Peyer's patch (tissue), 4 donors: Measurements from ENCODE around the gene PTPRM. TPM values are rescaled to one million over a fixed set of nuclear protein-coding genes. Genes with fewer than 3 reads are reported as not detected.

Experiments used
- DNase-seq, 3 donors: peaks; one replicate each; pipeline ENCODE4 v3.0.0-alpha.2; 2017 to 2019
- H3K27ac ChIP-seq, 4 donors: fragments of 200-600 bp; sonication (generic); one replicate each; pipeline ENCODE4 v1.5.1; 2016 to 2019
- H3K27me3 ChIP-seq, 2 donors: fragments of 200-600 bp; sonication (generic); one replicate each; pipeline ENCODE4 v1.5.1; 2019
- H3K36me3 ChIP-seq, 3 donors: fragments of 200-600 bp; sonication (generic); one replicate each; pipeline ENCODE4 v1.5.1; 2016 to 2019
- H3K4me1 ChIP-seq, 4 donors: fragments of 200-600 bp; sonication (generic); one replicate each; pipeline ENCODE4 v1.5.1; 2016 to 2019
- H3K4me3 ChIP-seq, 4 donors: fragments of 200-600 bp; sonication (generic); 1 replicate in 3 of 4; 2 replicates in 1 of 4; pipeline ENCODE4 v1.5.1; 2016 to 2019; ENCODE audit warnings: mild to moderate bottlenecking in 1 of 4
- H3K9me3 ChIP-seq, 4 donors: fragments of 200-600 bp; sonication (generic); one replicate each; pipeline ENCODE4 v1.5.1; 2016 to 2019; ENCODE audit warnings: mild to moderate bottlenecking in 1 of 4
- CTCF ChIP-seq, 6 experiments: fragments of 450-650 bp in 4 of 6; fragments of 200-600 bp in 2 of 6; sonication (generic) in 1 of 6; IDR thresholded peaks; one replicate each; pipeline ENCODE4 v1.5.1; 2017 to 2019; ENCODE audit warnings: antibody characterized with exemption in 6 of 6, mild to moderate bottlenecking in 3 of 6, moderate library complexity in 1 of 6
- POLR2A ChIP-seq, 2 donors: fragments of 450-650 bp; IDR thresholded peaks; one replicate each; pipeline ENCODE4 v1.5.1; 2017; ENCODE audit warnings: antibody characterized with exemption in 2 of 2, mild to moderate bottlenecking in 2 of 2, moderate library complexity in 2 of 2
- total RNA-seq, 4 donors: library from RNA; depleted of rRNA; stranded (reverse); fragments of >200 nt; gene quantifications; one replicate each; pipeline ENCODE4 v1.1.0, GENCODE V29; 2016

The PTPRM gene
- total RNA-seq, 4 donors from 2014 or later = 39.6 to 211 (median 80.3) TPM

DNA sequence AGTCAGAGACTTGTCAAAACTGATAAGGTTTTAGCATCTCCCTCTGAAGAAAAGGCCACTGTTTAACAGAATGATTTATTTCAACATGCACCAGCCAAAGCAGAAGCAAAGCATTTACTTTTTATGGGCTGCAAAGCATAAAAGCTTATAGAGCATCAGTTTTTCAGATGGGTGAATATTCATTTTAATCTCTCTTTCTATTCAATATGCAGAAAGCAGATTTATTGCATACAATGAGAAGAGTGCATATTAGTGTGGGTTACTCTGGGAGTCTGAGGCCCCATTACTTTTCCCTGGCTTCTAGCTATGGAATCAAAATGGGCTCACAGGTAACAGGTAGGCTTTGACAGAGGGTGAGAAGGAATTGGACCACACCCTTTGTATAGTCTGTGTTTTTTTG, 9.0 kb downstream of the PTPRM start:
- DNase-seq = no peak
- H3K9me3 ChIP-seq = no peaks in the 10 kb centered on the region
- H3K4me3 ChIP-seq = no peak overlapping the region
- H3K27me3 ChIP-seq = no peaks in the 10 kb centered on the region
- TF ChIP-seq POLR2A (IDR thresholded peaks at IDR 0.05) (no peak), CTCF (IDR thresholded peaks at IDR 0.05) (no peak)
- no peaks in the 10 kb centered on the region for H3K4me1 ChIP-seq
- no peaks in the 10 kb centered on the region for H3K36me3 ChIP-seq
- H3K27ac ChIP-seq = no peak overlapping the region

GRCh38 chr18:7576685-7577084, 9.6 kb downstream of the PTPRM start:
- H3K4me1 ChIP-seq = no peaks in the 10 kb centered on the region
- TF ChIP-seq POLR2A (IDR thresholded peaks at IDR 0.05) (no peak), CTCF (IDR thresholded peaks at IDR 0.05) (no peak)
- H3K27ac ChIP-seq = no peak overlapping the region
- no peaks in the 10 kb centered on the region for H3K27me3 ChIP-seq
- H3K36me3 ChIP-seq = no peaks in the 10 kb centered on the region
- no peaks in the 10 kb centered on the region for H3K9me3 ChIP-seq
- no peak for DNase-seq
- H3K4me3 ChIP-seq = no peak overlapping the region

- H3K36me3 ChIP-seq = no peaks in the 10 kb centered on the region
- no peaks in the 10 kb centered on the region for H3K4me1 ChIP-seq
- H3K27ac ChIP-seq = no peak overlapping the region
- no peak for TF ChIP-seq CTCF (IDR thresholded peaks at IDR 0.05)
- no peak for TF ChIP-seq POLR2A (IDR thresholded peaks at IDR 0.05)
- H3K9me3 ChIP-seq = no peaks in the 10 kb centered on the region
- no peak for DNase-seq
- no peak overlapping the region for H3K4me3 ChIP-seq
- no peaks in the 10 kb centered on the region for H3K27me3 ChIP-seq
Measured at GRCh38 chr18:7577706-7578105, 10.6 kb downstream of the PTPRM start.

- TF ChIP-seq POLR2A (IDR thresholded peaks at IDR 0.05) (no peak), CTCF (IDR thresholded peaks at IDR 0.05) (no peak)
- Histone ChIP-seq H3K36me3 (no peaks in the 10 kb centered on the region), H3K4me3 (no peak overlapping the region), H3K9me3 (no peaks in the 10 kb centered on the region), H3K27ac (no peak overlapping the region), H3K4me1 (no peaks in the 10 kb centered on the region), H3K27me3 (no peaks in the 10 kb centered on the region)
- DNase-seq = no peak
Measured at GRCh38 chr18:7579176-7579917, 12.2 kb downstream of the PTPRM start.

DNA sequence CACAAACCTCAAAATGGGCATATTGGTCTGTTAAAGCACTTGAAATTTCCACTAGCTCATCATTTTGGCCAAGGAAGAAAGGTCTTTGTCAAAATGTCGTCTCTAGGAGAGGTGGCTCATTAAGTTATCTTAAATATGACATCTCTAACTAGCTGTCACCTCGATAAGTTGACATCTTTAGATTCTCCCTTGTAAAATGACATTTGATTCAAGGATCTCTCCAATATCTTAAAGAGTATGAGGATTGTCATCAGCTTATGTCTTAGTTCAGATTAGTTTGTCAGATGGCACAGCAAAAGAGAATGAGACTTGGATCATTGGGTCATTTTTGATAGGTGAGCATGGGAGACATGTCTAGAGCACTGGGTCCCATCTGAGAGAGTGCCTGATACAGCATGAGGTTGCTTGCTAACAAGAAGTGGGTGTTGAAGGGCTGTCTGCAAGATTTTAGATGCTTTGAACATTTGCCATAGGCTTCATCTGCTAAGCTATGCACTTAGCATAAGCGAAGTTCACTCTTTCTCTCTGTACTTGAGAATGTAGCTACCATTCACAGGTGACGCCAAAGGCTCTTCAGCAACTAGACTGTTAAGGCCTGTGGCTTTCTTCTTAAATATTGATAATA, 12.9 kb downstream of the PTPRM start:
- Histone ChIP-seq H3K9me3 (no peaks in the 10 kb centered on the region), H3K36me3 (no peaks in the 10 kb centered on the region), H3K4me1 (no peaks in the 10 kb centered on the region), H3K27me3 (no peaks in the 10 kb centered on the region), H3K27ac (no peak overlapping the region), H3K4me3 (no peak overlapping the region)
- DNase-seq = no peak
- TF ChIP-seq POLR2A (IDR thresholded peaks at IDR 0.05) = no peak
- TF ChIP-seq CTCF (IDR thresholded peaks at IDR 0.05) = no peak
